ENCODE results near the gene PHTF1. TPM values are rescaled to one million over a fixed set of nuclear protein-coding genes. Genes with fewer than 3 reads are reported as not detected.
A peak's percentile ranks its signal among the peaks of the same experiment; 100 is the strongest.
"Not testable (repeated sequence)": the region's sequence is repeated elsewhere in the genome, so short reads cannot be mapped to it uniquely, and the experiment has no call there.

Gene PHTF1
- polyA plus RNA-seq, 1 donor = 15.3 TPM

GRCh38 chr1:113717506-113717905 is 41.8 kb downstream of the PHTF1 start:
- DNase-seq = not testable (repeated sequence)

DNA sequence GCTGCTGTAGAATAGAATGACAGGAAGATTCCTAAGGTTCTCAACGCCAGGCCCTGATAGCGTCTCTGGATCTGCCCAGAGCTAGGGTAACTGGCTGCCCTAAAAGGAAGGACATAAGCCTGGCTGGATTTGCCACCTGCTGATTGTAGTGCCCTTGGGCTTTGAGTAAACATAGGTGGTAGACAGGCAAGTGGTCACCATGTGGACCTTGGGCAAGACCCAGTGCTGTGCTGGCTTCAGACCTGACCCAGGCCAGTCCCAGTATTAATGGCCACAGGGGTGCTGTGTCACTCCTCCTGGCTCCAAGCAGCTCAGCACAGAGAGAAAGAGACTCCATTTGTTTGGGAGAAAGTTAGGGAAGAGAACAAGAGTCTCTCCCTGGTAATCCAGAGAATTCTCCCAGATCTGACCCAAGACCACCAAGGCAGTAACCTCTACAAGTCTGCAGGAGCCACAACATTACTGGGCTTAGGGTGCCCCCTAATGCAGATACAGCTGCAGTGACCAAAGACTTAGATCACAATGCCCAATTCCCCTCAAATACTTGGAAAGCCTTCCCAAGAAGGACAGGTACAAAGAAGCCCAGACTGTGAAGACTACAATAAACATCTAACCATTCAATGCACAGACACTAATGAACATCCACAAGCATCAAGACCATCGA is 44.5 kb downstream of the PHTF1 start:
- DNase-seq = no peak

DNA sequence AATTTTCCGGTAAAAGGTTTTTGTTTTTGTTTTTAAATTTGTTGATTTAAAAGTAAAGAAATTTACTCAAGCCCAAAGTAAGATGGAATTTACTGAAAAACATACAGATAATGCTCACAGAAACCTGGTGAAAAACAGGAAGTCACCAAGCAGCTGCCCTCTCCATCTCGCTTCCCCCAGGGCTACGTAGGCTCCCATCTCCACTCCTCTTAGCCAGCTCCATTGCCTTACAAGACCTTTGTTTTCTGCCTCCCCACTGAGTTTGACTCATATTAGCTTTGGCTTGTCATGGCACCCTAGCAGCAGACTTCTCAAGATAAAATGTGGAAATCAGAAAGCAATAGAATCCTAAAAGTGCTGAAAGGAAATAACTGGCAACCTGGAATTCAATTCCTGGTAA is 57.9 kb downstream of the PHTF1 start:
- no peak for DNase-seq

- no peak for DNase-seq
Measured at GRCh38 chr1:113694910-113695309, 64.4 kb downstream of the PHTF1 start.

GRCh38 chr1:113692824-113693431 is 66.4 kb downstream of the PHTF1 start:
- no peak for DNase-seq

GRCh38 chr1:113692342-113692741 is 66.9 kb downstream of the PHTF1 start:
- no peak for DNase-seq

DNA sequence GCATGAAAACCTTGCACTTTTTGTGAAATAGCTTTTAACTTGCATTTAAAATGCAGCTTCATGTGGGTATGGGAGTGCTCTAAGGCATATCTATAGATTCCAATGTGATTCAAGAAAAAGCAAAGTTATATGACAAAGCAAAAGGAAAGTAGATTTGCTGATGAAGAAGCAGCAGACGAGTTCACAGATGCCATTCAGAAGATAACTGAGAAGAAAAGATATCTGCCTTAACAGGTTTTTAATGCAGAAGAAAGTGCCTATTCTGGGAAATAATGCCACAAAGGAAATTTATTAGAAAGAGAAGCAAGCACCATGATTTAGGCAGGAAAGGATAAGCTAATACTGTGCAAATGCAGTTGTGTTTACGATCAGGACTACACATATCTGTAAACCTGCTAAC is 68.1 kb downstream of the PHTF1 start:
- DNase-seq = no peak

DNA sequence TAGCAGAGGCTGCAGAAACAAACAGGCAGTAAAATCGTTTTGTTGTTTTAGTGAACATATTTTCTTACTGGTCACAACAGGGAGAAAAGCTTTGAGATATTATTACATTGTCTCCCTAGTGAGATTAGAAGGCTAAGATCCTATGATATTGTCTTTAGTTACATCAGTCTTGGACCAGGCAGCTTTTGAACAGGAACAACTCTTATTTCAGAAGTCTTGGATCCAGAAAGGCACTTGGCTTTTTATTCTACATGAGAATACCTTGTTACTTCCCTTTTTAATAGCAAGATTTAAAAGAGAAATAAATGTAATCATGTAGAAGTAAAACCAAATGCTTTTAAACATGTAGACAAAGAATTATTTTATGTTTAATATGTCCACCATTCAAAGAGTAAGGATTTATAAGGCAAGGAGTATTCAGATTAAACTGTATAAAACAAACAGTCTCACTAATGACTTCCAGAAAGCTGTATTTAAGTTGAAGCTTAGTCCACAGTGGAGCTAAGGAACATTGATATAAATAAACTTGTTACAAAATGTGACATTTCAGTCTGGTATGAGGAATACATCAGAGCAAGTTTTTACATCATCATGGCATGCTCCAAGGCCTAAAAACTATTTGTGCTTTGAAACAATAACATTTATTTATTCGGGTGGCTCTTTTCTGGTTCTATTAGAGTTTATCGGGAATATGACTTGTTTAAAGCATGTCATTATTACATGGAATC is 72.2 kb downstream of the PHTF1 start:
- peak; percentile 26 for DNase-seq

GRCh38 chr1:113684153-113684541 is 75.1 kb downstream of the PHTF1 start:
- peak; percentile 43 for DNase-seq

DNA sequence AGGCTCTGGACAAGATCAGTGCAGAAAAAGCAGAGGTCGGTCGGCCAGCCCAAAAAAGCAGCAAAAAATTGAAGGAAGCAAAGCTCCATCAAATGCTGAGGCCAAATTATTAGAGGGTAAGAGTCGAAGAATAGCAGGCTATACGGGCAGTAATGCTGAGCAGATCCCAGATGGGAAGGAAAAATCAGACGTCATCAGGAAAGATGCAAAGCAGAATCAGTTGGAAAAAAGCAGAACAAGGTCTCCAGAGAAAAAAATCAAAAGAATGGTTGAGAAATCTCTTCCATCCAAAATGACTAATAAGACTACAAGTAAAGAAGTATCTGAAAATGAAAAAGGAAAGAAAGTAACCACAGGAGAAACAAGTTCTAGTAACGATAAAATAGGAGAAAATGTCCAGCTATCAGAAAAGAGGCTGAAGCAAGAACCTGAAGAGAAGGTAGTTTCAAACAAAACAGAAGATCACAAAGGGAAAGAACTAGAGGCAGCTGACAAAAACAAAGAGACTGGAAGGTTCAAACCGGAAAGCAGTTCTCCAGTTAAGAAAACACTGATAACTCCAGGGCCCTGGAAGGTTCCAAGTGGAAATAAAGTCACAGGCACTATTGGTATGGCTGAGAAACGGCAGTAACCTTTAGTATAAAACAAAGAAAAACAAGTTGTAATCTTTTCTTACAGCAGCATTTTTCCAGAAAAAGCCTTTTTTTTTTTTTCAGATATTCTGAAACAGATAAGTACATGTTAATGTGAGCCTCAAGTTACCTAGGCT is 75.7 kb downstream of the PHTF1 start:
- peak; percentile 35 for DNase-seq

GRCh38 chr1:113681596-113682337 is 77.5 kb downstream of the PHTF1 start:
- no peak for DNase-seq

DNA sequence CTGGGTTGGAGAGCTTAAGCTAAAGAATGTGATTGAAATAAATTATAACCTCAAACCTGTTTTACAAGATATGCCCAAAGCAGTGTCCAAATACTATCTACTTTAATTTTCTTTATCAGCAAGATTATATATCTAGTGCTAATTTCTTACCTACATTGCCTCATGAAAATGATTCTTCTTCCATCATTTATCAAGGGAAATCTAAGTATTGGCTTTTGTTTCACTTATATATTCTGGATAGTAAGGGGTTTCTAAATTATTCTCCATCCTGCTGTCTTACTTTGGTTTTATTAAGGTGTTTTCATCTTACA is 81.2 kb downstream of the PHTF1 start:
- no peak for DNase-seq

DNA sequence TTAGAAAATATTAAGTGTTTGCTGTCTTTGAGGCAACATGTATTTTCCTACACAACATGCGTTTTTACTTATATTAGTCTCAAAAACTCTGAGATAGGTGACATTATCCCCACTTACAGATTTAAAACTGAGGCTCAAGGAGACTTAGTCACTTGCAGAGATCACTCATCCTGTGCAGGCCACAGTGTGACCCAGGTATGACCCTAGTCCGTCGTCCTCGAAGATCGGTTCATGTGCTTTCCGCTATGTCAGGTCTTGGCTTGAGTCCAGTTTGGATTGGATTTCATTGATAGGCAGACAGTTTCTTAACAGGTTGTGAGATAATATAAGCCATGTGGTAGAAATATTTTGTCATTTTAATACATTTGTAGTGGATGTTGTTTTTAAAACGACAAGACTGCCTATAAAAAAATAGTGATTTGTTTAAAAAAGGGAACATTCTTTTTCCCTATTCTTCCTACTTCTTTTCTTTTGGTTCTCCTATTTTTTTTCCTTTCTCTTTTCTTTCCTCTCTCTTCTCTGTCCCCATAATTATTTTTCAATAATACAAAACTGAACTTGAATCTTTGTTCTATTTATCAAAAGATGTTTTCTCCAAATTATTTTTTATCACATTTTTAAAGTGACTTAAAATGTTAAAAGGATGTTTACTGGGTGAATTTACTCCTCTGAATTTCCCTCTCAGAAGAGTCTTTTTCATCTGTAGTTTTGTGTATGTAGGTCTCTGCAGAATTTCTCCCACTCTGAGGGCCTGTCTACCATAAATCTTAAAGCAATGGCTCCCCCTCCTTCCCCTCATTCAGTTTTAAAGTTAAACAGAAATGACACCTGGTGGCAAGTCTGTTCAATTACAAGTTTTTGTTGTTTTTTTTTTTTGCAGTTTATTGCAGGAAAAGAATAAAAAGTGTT is 81.8 kb downstream of the PHTF1 start:
- peak; percentile 36 for DNase-seq

DNA sequence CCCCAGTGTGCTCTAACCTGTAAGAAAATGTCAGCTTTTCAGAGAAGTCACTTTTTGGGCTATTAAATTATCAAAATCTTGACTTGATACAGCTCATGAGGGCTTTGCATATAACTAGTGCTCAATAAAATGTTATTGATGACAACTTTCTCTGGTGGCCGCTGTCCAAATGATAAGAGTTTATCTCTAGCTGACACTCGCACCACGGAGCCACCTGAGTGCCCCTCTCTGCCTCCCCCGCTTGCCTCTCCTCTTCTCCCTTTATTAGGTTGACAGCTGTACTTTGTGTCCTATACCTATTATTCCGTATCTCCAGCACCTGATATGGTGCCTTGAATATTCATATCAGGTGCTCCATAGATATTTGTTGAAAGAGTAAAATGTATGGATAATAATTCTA is 82.8 kb downstream of the PHTF1 start:
- DNase-seq = no peak

GRCh38 chr1:113675302-113675701 is 84.0 kb downstream of the PHTF1 start:
- no peak for DNase-seq

GRCh38 chr1:113674591-113674990 is 84.7 kb downstream of the PHTF1 start:
- no peak for DNase-seq

DNA sequence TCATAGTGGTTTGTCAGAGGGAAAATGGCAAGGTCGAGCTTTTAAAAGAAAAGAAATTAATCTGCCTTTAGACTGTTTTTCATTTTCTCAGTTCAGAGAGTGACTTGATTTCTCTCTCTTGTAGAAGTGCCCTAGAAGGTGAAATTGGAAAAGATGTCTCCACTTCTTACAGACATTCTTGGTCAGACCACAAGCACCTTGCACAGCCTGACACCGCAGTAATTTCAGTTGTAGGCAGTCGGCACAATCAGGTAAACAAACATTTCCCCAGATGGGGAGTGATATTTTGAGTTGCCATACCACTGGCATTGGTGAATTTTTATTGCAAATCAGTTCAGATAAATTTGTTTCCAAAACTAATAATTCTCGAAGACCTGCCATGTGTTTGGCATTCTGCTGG is 86.8 kb downstream of the PHTF1 start:
- no peak for DNase-seq

DNA sequence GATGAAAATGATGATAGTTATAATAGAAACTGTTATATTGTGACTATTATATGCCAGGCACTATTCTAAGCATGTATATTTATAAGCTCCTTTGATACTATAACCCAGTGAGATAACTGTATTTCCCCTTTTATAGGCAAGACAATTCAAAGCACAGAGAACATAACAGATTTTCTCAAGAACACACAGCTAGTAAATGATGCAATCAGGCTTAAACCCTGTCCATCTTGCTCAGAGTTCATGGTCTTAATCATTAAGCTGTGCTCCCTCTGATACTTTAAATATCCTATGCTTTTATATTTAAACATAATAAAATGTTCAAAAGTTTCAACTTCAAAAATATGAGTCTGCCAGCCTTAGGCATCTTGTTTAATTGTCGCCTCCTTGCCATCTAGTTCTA is 88.6 kb downstream of the PHTF1 start:
- DNase-seq = no peak

- no peak for DNase-seq
Measured at GRCh38 chr1:113669988-113670387, 89.3 kb downstream of the PHTF1 start.

DNA sequence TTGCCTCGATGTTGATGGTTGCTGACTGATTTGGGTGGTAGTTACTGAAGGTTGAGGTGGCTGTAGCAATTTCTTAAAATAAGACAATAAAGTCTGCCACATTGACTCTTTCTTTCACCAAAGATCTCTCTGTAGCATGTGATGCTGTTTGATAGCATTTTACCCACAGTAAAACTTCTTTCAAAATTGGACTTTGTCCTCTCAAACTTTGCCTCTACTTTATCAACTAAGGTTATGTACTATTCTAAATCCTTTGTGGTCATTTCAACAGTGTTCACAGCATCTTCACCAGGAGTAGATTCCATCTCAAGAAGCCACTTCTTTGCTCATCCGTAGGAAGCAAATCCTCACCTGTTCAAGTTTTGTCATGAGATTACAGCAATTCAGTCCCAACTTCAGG is 93.2 kb downstream of the PHTF1 start:
- no peak for DNase-seq

- DNase-seq = no peak
Measured at GRCh38 chr1:113665071-113665470, 94.2 kb downstream of the PHTF1 start.

Measured in hindlimb muscle (tissue), 1 donor.